ENCODE data around the gene CLDN22. TPM values are rescaled to one million over a fixed set of nuclear protein-coding genes. Genes with fewer than 3 reads are reported as not detected.

The CLDN22 gene
- total RNA-seq, 1 experiment from 2014 or later, result not detected

GRCh38 chr4:183360161-183360919, 40.3 kb upstream of the CLDN22 start:
- Histone ChIP-seq H3K4me3 (ENCODE audit: low read depth, low read length, poor library complexity, severe bottlenecking) (no peak overlapping the region), H3K4me1 (ENCODE audit: insufficient read depth, low read length, poor library complexity, severe bottlenecking) (peaks cover 21% of the 10 kb centered on the region), H3K27me3 (replicated peaks; ENCODE audit: insufficient read depth, low read depth, low read length, poor library complexity) (no peaks in the 10 kb centered on the region), H3K27ac (ENCODE audit: low read depth, low read length, poor library complexity, severe bottlenecking) (no peak overlapping the region), H3K9me3 (ENCODE audit: low read depth, low read length, poor library complexity, severe bottlenecking) (no peaks in the 10 kb centered on the region), H3K36me3 (ENCODE audit: insufficient read depth, low read length, poor library complexity, severe bottlenecking) (no peaks in the 10 kb centered on the region)
- no peak for DNase-seq (ENCODE audit: low spot score)
- no peak for TF ChIP-seq EZH2 (IDR thresholded peaks at IDR 0.05; ENCODE audit: borderline replicate concordance, low read depth, low read length, poor library complexity, severe bottlenecking)
- ChIA-PET CTCF (no interaction called here), POLR2A (ENCODE audit: low non-redundant PET) (no interaction called here)
- BruUV-seq (replicated peaks), result no TSS peak
- intact Hi-C loops (cut with micrococcal nuclease; ENCODE audit: unreplicated experiment), result no loop called here

DNA sequence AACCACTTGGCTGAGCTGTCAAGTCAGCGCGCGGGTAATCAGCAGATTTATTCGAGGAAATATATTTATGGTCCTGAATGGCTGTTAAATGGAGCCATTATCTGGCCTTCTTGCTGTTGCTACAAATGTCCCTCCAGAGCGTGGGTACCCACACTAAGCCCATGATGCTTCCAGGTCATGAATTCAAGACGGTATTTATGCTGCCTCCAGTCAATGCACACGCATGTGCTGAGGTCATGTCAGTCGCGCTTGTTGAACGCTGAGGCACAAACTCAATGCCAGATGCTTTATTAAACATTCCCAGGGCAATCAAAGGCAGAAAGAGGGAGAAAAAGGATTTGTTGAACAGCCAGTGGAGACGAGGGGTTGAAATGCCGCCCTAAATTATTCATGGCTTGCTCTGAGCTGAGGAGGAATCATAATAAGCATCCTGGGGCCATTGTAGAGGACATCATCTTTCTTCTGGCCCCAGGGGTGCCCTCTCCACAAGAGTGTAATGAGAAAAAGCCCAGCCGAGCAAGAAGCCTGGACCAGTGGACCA, 38.2 kb upstream of the CLDN22 start:
- Histone ChIP-seq H3K9me3 (ENCODE audit: low read depth, low read length, poor library complexity, severe bottlenecking) (no peaks in the 10 kb centered on the region), H3K4me1 (ENCODE audit: insufficient read depth, low read length, poor library complexity, severe bottlenecking) (peaks cover 9% of the 10 kb centered on the region), H3K27me3 (replicated peaks; ENCODE audit: insufficient read depth, low read depth, low read length, poor library complexity) (no peaks in the 10 kb centered on the region), H3K36me3 (ENCODE audit: insufficient read depth, low read length, poor library complexity, severe bottlenecking) (no peaks in the 10 kb centered on the region), H3K4me3 (ENCODE audit: low read depth, low read length, poor library complexity, severe bottlenecking) (no peak overlapping the region), H3K27ac (ENCODE audit: low read depth, low read length, poor library complexity, severe bottlenecking) (no peak overlapping the region)
- no peak for DNase-seq (ENCODE audit: low spot score)
- intact Hi-C loops (cut with micrococcal nuclease; ENCODE audit: unreplicated experiment), result no loop called here
- ChIA-PET CTCF (no interaction called here), POLR2A (ENCODE audit: low non-redundant PET) (no interaction called here)
- no TSS peak for BruUV-seq (replicated peaks)
- no peak for TF ChIP-seq EZH2 (IDR thresholded peaks at IDR 0.05; ENCODE audit: borderline replicate concordance, low read depth, low read length, poor library complexity, severe bottlenecking)
- no peak for TF ChIP-seq CTCF (conservative IDR thresholded peaks at IDR 0.05; ENCODE audit: low read depth, low read length)

DNA sequence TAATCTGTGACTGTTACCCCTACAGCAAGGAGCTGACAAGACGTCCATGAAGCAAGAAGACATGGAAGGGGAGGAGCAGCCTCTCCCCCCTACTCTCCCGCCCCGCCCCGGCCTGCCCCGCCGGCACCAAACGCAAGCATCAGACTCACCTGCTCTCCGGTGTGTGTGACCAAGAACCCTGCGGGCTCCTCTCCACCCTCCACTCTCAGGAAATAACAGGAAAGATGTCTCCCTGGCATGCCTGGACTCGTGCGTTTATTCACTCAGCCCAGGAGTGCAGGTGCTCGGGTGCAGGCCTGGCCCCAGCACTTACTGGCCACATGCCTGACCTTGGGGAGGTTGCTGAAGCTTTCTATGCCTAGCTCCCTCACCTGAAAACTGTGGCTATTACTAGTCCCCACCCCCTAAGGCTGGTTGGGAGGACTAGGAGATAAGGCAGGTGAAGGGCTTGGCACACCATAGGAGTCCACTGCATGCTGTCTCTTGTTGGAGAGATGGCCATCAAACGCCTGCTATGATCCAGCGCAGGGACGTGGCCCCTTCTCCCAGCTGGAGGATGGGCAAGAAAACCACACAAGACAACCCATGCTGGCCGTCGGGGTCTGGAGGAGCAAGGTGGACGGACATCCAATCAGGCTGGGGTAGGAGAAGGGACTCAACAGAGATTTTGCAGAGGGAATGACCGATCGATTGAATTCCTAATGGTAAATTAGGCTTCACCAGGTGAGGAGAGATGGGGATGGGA, 37.0 kb upstream of the CLDN22 start:
- CTCF ChIA-PET, result no interaction called here
- no peak for TF ChIP-seq EZH2 (IDR thresholded peaks at IDR 0.05; ENCODE audit: borderline replicate concordance, low read depth, low read length, poor library complexity, severe bottlenecking)
- TF ChIP-seq CTCF (conservative IDR thresholded peaks at IDR 0.05; ENCODE audit: low read depth, low read length), result no peak
- H3K27ac ChIP-seq (ENCODE audit: low read depth, low read length, poor library complexity, severe bottlenecking), result no peak overlapping the region
- H3K9me3 ChIP-seq (ENCODE audit: low read depth, low read length, poor library complexity, severe bottlenecking), result no peaks in the 10 kb centered on the region
- no peak for DNase-seq (ENCODE audit: low spot score)
- no peak overlapping the region for H3K4me3 ChIP-seq (ENCODE audit: low read depth, low read length, poor library complexity, severe bottlenecking)
- no peaks in the 10 kb centered on the region for H3K27me3 ChIP-seq (replicated peaks; ENCODE audit: insufficient read depth, low read depth, low read length, poor library complexity)
- intact Hi-C loops (cut with micrococcal nuclease; ENCODE audit: unreplicated experiment), result no loop called here
- POLR2A ChIA-PET (ENCODE audit: low non-redundant PET), result no interaction called here
- BruUV-seq (replicated peaks), result no TSS peak
- H3K4me1 ChIP-seq (ENCODE audit: insufficient read depth, low read length, poor library complexity, severe bottlenecking), result peaks cover 4% of the 10 kb centered on the region
- no peaks in the 10 kb centered on the region for H3K36me3 ChIP-seq (ENCODE audit: insufficient read depth, low read length, poor library complexity, severe bottlenecking)
